NCI-H345 (cell line): ENCODE results near the gene TGFBR3.
"Not testable (repeated sequence)": the region's sequence is repeated elsewhere in the genome, so short reads cannot be mapped to it uniquely, and the experiment has no call there.

Source experiments
- DNase-seq: peaks from one replicate; lab custom pipeline; 2025; lab: John Stamatoyannopoulos, UW

The TGFBR3 gene

GRCh38 chr1:91682882-91683597 is 202.9 kb downstream of the TGFBR3 start:
- DNase-seq = no peak

DNA sequence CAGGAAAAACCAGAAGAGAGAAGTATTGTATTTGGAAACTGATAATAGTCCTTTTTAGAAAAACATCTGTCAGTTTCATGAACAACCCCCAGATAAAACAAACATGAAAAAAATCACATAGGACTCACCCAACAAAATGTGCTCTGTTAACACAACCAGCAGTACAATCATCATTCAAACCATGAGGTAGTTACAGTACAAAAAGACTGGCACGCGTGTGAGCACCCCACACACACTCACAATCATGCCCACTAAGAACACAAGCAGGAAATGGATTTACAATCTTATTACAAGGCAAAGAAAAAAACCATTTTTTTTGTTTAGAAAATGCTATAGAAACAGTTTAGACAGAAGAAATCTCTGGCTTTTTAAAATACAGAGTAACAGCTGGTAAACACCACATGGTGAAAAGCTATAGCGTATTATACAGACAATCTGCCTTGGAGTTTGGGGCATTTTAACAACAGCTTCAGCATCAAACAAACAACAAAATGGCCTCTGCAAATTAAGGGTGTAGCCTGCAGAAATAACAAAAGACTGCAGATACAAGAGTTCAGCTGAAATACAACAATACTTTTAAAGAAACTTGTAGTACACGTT is 205.3 kb downstream of the TGFBR3 start:
- no peak for DNase-seq

DNA sequence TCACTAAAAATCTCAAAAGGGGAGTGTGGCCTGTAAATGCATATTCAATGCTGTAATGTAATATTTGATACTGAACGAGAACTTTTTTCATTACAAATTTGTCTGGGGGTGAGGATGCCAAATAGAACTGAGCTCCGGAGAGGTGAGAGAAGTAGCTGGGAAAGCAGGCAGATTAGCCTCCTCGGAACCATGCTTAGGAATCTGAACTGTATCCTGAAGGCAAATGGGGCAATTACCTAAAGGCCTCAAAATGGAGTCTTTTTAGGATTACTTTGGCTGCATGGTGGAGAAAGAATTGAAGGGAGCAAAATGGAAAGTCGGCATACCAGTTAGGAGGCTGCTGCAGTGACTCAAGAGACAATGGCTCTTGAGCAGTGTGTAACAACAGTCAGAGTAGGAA is 206.5 kb downstream of the TGFBR3 start:
- no peak for DNase-seq

DNA sequence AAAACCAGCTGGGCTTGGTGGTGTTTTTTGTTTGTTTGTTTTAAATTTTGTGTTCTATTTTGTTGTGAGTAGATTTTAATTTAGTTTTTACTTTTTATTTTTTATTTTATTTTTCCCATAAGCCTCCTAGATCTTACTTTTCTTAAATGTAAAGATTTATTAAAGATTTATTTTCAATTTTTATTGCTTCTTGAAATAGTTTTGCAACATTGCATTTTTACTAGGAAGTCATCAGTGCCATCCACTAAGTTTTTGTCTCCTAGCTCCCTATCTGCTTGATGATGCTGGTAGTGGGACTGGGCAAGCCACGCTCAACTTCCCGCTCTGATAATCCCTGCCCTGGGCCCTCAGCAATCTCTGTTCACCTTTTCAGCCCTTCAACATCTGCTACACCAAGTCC is 209.9 kb downstream of the TGFBR3 start:
- DNase-seq = no peak

- no peak for DNase-seq
Measured at GRCh38 chr1:91674107-91674506, 211.8 kb downstream of the TGFBR3 start.

GRCh38 chr1:91673613-91674012 is 212.3 kb downstream of the TGFBR3 start:
- no peak for DNase-seq

DNA sequence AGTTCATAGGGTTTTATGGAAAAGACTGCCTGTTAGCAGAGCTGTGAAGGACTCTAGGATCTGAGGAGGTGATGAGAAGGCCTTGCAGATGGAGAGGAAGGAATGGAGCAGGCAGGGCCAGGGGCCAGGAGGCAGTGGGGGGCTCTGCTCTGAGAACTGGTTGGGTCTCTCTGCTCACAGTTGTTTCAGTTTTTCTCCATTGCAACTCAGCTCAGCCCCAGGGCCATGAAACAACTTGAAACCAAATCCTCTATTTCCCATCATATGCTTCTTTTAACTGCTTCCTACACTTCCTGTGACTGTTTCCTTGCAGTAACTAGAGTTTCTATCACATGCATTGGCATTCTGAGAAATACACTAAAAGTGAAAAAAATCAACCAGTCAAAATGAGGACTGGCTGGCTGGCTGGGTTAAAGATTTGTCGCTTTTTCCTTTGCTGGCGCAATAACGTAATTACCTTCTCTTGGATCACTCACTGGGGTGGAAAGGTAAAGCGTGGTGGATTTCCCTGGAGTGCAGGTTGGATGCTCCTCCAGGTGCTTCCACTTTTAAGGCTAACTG is 213.3 kb downstream of the TGFBR3 start:
- no peak for DNase-seq

DNA sequence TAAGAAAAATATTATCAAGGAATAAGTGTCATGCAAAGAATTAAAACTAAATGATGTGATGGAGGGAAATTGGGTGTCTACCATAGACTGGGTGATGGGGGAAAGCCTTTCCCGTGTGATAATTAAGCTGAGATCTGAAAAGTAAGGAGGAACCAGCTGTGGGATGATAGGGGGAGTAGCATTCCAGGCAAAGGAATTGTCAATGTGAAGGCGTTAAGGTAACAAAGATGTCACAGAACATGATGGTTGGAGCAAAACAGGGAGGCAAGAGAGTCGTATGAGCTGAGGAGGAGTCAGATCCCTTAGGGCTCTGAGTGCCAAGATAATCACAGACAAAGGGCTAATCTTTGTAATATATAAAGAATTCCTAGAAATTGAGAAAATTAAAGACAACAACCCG is 215.2 kb downstream of the TGFBR3 start:
- DNase-seq = no peak

DNA sequence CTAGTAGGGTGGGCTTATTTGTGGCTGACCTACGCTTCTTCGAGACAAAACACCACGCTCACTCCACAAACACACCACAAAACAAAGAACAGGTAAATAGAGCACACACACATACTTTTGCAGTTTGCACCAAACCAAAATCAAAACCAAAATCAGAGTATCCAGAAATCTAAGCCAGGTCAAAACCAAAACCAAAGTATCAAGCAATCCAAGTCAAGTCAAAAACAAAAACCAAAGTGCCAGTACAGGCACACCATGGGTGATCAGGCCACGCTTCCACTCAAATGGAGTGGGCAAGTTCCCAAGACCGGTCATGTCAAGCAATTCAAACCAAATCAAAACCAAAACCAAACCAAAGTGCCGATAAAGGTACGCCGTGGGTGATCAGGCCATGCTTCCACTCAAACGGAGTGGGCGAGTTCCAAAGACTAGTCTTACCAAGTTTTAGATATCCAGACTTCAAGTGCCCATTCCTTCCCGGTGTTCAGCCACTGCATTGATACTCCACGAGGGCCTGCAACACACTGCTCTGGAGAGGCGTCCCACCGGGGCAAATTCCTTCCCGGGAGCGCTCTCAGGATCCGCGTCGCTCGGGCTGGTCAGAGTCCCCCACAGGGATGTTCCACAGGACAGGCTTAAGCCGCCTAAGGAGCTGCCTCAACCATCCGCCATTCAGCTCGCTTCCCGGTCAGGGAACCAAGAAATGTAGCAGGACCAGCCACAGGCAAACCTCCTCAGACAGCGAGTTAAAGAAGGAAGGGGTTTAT is 216.2 kb downstream of the TGFBR3 start:
- no peak for DNase-seq

- not testable (repeated sequence) for DNase-seq
Measured at GRCh38 chr1:91666651-91667050, 219.3 kb downstream of the TGFBR3 start.

DNA sequence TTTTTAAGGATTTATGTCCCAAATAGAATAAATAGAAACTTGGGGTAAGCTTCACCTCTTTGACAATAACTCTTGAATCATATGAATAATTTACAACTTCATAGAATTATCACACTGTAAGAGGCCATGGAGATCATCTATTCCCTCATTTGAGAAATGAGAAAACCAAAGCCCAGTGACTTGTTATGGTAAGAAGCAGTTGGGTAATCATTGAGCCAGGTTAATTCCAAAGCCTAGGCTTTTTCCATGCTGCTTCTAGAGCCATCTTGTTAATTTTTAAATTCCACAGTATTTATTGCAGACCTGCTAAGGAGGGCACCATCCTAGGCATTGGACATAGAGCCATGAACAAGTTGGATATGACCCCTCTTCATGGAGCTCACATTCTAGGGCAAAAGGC is 224.8 kb downstream of the TGFBR3 start:
- DNase-seq = no peak

- no peak for DNase-seq
Measured at GRCh38 chr1:91660708-91661107, 225.2 kb downstream of the TGFBR3 start.

DNA sequence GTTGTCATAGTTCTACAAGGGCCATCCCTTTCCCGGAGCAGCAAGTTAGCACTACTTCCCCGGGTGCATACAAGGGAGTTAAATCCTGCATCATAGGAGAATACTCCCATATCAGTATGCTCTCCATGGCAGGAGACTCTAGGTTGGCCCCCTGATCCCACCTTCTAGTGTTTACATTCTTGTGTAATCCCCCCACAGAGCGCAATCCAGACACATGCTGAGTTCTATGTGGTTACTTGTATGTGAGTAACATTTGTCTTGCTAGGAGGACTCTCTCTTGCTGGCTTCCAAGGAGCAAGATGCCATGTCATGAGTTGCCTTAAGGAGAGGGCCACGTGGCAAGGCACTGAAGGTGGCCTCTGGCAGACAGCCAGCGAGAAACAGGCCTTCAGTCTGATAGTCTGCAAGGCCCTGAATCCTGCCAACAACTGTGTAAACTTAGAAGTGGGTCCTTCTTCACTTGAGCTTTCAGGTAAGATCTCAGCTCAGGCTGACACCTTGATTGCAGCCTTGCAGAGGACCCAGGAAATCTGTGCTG is 230.0 kb downstream of the TGFBR3 start:
- no peak for DNase-seq

DNA sequence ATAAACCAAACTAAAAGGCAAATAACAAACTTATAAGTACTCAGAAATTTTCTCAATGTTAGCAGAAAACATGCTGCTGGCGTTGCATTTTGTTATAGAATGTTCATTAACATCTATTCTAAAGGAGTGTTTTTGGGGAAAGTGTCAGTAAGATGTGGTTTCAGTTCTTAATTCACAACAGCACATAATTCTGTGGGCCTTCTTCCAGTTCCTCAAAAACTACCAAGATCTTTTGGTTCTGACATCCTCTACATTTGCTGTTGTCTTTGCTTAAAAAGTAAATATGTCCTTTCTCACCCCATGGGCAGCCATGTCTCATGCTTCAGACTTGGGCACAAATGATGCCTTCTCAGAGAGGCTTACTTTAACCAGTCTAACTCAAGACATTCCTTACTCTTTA is 232.8 kb downstream of the TGFBR3 start:
- no peak for DNase-seq

GRCh38 chr1:91651661-91652071 is 234.3 kb downstream of the TGFBR3 start:
- DNase-seq = no peak

DNA sequence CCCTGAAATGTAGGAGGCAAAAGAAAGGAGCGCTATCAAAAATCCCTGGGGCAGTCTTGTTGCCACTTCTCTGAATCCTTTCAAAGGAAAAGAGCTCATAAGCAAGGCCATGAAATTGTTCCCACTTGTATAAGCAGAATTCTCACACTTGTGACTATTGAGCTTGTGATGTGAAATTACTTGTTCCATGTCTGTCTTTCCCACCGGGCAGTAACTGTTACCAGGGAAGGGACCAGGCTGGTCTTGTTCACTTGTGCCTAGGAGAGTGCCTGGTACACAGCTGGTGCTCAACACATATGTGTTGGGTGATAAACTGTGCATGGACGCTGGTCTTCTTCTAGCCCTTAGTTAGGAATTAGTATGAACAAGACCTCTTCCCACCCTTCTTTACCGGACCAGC is 234.7 kb downstream of the TGFBR3 start:
- DNase-seq = no peak

- no peak for DNase-seq
Measured at GRCh38 chr1:91650764-91651163, 235.2 kb downstream of the TGFBR3 start.

DNA sequence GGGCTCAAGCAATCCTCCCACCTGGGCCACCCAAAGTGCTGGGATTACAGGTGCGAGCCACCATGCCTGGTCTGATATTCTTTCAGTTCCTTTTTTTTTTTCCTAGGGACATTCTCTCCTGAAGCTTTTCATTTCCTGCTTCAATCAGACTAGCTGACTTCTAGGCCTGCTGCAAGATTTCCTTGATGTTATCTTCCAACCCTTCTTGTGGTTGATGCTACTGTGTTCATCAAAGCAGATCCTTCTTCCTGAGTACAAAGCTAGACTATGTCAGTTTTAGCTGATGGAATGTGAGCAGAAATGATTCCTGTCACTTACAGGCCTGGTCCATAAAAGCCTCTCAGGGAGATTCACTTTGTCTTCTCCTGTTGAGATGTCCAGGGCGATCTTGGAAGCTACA is 238.9 kb downstream of the TGFBR3 start:
- DNase-seq = no peak

DNA sequence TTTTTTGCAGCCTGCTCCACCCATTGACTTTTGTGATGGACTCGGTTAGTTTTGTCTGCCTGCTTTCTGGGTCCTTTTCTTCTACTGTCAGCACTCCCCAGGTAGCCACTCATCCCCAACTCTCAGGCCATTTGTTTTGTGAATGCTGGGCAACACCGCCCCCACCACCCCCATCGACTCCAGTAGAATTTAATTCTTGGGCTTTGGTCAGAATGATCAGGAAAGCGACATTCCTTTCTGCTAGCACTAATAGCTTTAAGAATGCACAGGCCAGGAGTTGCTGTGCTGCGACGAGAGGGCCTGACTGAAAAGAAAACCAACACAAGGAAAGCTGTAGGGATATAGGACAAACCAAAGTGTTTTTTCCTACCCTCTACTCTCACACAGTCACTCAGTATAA is 240.9 kb downstream of the TGFBR3 start:
- no peak for DNase-seq

DNA sequence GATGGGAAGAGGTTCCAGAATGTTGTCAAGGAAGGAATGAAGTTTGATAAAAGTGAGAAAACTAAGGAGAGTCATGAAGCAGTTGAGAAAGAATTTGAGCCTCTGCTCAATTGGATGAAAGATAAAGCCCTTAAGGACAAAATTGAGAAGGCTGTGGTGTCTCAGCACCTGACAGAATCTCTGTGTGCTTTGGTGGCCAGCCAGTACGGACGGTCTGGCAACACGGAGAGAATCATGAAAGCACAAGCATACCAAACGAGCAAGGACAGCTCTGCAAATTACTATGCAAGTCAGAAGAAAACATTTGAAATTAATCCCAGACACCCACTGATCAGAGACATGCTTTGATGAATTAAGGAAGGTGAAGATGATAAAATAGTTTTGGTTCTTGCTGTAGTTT is 242.5 kb downstream of the TGFBR3 start:
- DNase-seq = no peak

DNA sequence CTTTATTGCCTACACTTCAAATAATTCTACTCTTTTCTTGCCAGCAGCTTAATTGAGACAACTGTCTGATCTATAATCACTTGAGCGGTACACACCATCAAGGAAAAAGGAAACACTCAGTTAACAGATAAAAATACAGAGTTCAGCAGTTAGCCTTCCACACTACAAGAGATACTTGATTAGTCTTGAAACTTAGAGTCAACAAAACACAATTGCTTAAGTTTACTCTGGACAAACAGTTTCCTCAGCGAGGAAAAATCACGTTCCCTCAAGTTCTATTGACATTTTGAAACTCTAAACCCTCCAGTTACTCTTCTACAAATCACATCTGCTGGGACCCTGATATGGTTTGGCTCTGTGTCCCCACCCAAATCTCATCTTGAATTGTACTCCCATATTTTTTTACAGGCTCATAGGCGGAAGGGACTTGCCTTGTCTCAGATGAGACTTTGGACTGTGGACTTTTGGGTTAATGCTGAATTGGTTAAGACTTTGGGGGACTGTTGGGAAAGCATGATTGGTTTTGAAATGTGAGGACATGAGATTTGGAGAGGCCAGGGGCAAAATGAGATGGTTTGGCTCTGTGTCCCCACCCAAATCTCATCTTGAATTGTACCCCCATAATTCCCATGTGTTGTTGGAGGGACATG is 244.9 kb downstream of the TGFBR3 start:
- no peak for DNase-seq

DNA sequence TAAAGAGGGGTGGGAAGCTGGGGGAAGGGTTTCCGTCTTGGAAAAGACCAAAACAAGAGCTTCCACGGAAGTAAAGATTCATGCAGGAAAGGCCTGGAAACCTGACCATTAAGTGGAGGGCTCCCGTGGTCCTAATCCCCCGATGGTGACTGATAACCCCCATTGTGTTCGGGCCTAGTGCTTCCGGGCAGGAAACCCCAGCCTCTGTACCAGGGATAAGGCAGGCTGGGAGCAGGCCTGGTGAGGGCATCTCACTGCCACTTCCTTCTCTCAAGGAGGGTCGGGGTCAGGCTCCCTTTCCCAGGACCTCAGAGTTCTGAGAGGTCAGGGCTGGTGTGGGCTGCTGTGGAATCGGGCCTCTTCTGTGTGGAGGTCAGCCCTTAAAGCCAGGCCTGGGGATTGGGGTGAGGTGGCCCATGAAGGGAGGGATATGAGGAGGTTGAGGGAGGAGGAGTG is 248.4 kb downstream of the TGFBR3 start:
- DNase-seq = no peak
